ENCODE data around the gene IGSF21.

The IGSF21 gene

DNA sequence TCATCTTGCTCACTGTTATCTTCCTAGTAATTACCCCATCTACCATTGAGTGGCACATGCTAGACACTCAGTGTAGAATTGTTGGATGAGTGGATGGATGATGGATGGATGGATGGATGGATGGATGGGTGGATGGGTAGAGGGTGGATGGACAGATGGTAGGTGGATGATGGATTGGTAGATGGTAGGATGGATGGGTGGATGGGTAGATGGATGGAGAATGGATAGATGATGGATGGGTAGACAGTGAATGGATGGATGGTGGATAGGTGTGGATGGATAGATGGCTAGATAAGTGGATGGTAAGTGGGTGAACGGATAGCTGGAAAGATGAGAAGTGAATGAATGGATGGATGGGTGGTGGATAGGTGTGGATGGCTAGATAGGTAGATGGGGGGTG is 207.9 kb downstream of the IGSF21 start:
- Mint-ChIP-seq H3K36me3 (ENCODE audit: low read depth) (no peaks in the 10 kb centered on the region), H3K27me3 (ENCODE audit: low read depth) (peaks cover 31% of the 10 kb centered on the region), H3K4me3 (no peak overlapping the region), H3K4me1 (peaks cover 6% of the 10 kb centered on the region), H3K27ac (no peak overlapping the region), H3K9me3 (peaks cover 5% of the 10 kb centered on the region)
- TF ChIP-seq, protein P1, sequence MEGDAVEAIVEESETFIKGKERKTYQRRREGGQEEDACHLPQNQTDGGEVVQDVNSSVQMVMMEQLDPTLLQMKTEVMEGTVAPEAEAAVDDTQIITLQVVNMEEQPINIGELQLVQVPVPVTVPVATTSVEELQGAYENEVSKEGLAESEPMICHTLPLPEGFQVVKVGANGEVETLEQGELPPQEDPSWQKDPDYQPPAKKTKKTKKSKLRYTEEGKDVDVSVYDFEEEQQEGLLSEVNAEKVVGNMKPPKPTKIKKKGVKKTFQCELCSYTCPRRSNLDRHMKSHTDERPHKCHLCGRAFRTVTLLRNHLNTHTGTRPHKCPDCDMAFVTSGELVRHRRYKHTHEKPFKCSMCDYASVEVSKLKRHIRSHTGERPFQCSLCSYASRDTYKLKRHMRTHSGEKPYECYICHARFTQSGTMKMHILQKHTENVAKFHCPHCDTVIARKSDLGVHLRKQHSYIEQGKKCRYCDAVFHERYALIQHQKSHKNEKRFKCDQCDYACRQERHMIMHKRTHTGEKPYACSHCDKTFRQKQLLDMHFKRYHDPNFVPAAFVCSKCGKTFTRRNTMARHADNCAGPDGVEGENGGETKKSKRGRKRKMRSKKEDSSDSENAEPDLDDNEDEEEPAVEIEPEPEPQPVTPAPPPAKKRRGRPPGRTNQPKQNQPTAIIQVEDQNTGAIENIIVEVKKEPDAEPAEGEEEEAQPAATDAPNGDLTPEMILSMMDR (IDR thresholded peaks at IDR 0.05; ENCODE audit: unreplicated experiment in 3 of 3) = no peak

DNA sequence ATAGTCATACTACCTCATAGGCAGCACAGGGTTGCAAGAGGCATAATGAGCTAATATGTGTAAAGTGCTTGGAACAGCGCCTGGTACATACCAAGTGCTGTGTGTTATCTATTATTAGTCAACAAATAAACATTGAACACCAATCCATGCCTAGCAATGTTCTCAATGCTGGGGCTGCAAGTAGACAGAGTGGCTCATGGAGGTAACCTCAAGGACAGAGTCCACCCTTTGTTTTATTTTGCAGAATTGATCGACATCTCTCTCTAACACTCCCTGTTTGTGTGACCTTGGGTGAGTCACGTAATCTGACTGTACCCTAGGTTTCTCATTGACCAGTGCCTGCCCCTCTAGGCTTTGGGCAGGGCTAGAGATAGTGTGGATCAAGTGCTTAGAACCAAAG is 209.2 kb downstream of the IGSF21 start:
- peaks cover 24% of the 10 kb centered on the region for H3K27me3 Mint-ChIP-seq (ENCODE audit: low read depth)
- H3K27ac Mint-ChIP-seq = no peak overlapping the region
- H3K36me3 Mint-ChIP-seq (ENCODE audit: low read depth) = no peaks in the 10 kb centered on the region
- H3K4me1 Mint-ChIP-seq = peaks cover 12% of the 10 kb centered on the region
- peaks cover 5% of the 10 kb centered on the region for H3K9me3 Mint-ChIP-seq
- TF ChIP-seq, protein P1 (IDR thresholded peaks at IDR 0.05; ENCODE audit: unreplicated experiment in 3 of 3) = no peak
- no peak overlapping the region for H3K4me3 Mint-ChIP-seq

DNA sequence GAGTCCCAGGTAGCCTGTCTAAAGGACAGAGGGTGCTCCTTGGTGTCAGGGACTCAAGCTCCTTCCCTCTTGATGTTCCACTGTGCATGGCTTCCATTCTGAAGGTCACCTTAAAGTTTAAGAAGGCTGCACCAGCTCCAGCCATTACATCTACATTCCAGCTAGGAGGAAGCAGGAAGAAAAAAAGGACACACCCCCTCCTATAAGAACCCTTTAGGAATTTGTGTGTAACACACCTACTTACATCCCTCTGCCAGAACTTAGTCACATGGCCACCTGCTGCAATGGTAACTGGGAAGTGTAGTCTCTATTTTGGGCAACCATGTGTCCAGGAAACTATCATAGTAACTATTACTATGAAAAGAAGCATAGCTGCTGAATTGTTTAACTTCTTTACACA is 211.5 kb downstream of the IGSF21 start:
- Mint-ChIP-seq H3K4me1 (peaks cover 17% of the 10 kb centered on the region), H3K4me3 (no peak overlapping the region), H3K27me3 (ENCODE audit: low read depth) (peaks cover 10% of the 10 kb centered on the region), H3K36me3 (ENCODE audit: low read depth) (no peaks in the 10 kb centered on the region), H3K27ac (peak overlapping the region in 1 of 3 experiments; percentile 27), H3K9me3 (peaks cover 4% of the 10 kb centered on the region)
- TF ChIP-seq, protein P1 (IDR thresholded peaks at IDR 0.05; ENCODE audit: unreplicated experiment in 3 of 3) = no peak

DNA sequence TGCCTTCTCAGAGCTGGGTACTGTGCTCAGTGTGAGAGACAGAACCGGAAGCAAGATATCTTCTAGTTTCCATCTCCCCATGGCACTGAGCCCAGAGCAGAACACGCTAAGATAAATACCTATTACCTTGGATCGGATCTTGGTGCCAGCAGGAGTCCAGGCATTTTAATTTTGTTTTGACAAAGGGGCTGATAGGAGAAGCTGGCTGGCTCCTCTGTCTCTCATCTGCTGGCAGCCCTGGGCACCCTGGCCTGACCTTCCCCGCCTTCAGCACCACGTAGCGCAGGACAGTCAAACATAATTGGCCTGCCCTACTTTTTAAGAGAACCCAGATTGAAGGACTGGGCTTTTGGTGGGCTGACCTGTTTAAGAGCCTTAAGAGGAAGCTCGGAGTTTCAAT is 212.5 kb downstream of the IGSF21 start:
- Mint-ChIP-seq H3K9me3 (peaks cover 5% of the 10 kb centered on the region), H3K27me3 (ENCODE audit: low read depth) (peaks cover 12% of the 10 kb centered on the region), H3K4me1 (peaks cover 17% of the 10 kb centered on the region), H3K27ac (peak overlapping the region in 1 of 3 experiments; percentile 27), H3K4me3 (no peak overlapping the region), H3K36me3 (ENCODE audit: low read depth) (no peaks in the 10 kb centered on the region)
- TF ChIP-seq, protein P1 (IDR thresholded peaks at IDR 0.05; ENCODE audit: unreplicated experiment in 3 of 3) = no peak

DNA sequence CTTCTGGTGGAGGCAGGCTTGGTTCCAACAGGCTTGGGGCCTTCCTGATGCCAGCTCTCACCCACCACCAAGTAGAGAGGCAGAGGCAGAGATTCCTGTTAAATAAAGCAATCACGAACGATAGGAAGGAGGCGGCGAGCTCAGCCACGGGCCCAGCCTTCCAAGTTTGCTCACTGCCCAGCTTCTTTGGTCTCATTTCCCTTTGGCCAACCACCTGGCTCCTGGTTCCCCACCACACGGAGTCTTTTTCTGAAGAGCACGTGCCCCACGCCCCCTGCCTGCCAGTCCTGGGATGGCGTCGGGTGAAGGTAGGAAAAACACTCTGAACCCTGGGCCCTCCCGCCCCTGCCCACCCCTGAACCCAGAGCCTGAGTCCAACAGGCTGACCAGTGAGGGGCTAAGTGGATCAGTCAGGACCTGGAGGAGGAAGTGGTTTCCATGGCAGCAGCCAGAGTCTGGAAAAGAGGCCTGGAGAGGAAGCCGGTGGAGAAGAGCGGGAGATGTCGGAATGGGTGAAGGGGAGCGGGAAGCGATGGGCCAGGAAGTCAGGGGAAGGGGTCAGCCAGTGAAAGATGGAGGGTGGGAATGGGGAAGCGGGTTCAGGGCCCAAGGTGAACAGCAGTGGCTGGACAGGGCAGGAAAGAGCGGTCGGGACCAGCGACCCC is 214.9 kb downstream of the IGSF21 start:
- no peak overlapping the region for H3K4me3 Mint-ChIP-seq
- H3K27me3 Mint-ChIP-seq (ENCODE audit: low read depth) = peaks cover 15% of the 10 kb centered on the region

More for the DNA sequence above, 214.9 kb downstream of the IGSF21 start:
- TF ChIP-seq, protein P1 (IDR thresholded peaks at IDR 0.05; ENCODE audit: unreplicated experiment in 3 of 3) = peak; percentile 33 to 42 (median 37)
- peaks cover 5% of the 10 kb centered on the region for H3K9me3 Mint-ChIP-seq
- no peaks in the 10 kb centered on the region for H3K36me3 Mint-ChIP-seq (ENCODE audit: low read depth)
- H3K4me1 Mint-ChIP-seq = peaks cover 28% of the 10 kb centered on the region
- no peak overlapping the region for H3K27ac Mint-ChIP-seq

Measured in nephron (organoid).